C4-2B (cell line): ENCODE measurements around the gene R3HDM2.

Experiments
- ZFX ChIP-seq: fragments of 450-650 bp; IDR thresholded peaks from 2 replicates; pipeline ENCODE4 v1.6.1; 2017
- TF ChIP-seq, protein P1 (sequence below): fragments of 450-650 bp; conservative IDR thresholded peaks from 2 replicates; pipeline ENCODE4 v1.5.1; 2017; ENCODE audit warnings: mild to moderate bottlenecking

DNA sequence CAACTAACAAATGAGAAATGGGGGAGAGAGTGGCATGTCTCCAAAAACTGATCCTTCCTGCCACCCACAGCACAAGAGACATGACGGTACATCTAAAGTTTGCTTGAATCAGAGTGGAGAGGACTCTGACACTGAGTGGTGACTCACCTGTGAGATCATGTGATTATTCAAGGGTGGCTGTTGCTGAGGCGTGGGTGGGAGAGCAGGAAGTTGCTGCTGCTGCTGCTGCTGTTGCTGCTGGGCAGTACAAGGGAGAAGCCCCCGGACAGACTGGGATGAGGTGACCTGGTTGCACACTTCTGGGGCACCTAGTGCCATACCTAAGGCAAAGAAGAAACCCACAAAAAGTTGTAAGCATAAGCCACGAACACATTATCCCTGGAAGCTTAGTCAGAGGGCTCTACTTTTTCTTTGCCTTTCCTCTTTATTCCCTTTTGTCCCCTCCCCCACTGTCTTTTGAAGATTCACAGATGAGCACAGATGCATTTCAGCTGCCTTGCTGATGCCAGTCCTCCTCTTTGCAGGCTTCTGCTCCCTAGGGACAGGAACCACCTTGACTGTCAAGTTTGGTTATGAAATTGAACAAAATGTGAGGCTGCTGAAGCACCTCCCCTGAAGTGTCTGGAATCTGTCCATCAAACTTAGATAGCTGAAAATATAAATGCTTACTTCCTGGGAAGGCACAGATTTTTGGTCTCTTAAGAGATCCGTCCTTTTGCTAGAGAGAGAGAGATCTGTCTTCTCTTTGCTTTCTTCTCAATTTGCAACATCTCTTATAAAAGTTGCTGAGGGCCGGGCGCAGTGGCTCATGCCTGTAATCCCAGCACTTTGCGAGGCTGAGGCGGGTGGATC, 150.4 kb downstream of the R3HDM2 start:
- TF ChIP-seq, protein P1, sequence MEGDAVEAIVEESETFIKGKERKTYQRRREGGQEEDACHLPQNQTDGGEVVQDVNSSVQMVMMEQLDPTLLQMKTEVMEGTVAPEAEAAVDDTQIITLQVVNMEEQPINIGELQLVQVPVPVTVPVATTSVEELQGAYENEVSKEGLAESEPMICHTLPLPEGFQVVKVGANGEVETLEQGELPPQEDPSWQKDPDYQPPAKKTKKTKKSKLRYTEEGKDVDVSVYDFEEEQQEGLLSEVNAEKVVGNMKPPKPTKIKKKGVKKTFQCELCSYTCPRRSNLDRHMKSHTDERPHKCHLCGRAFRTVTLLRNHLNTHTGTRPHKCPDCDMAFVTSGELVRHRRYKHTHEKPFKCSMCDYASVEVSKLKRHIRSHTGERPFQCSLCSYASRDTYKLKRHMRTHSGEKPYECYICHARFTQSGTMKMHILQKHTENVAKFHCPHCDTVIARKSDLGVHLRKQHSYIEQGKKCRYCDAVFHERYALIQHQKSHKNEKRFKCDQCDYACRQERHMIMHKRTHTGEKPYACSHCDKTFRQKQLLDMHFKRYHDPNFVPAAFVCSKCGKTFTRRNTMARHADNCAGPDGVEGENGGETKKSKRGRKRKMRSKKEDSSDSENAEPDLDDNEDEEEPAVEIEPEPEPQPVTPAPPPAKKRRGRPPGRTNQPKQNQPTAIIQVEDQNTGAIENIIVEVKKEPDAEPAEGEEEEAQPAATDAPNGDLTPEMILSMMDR = no peak
- TF ChIP-seq ZFX = no peak
